Stimulated activated CD8-positive, alpha-beta memory T cell treated with anti-CD3 and anti-CD28 coated beads, Interleukin-12 subunit alpha, Interleukin-12 subunit beta, amount 100 ng/mL, for 4 hours (primary cell): ENCODE data around the gene BEND6.
A peak's percentile ranks its signal among the peaks of the same experiment; 100 is the strongest.
"Not testable (repeated sequence)": the region's sequence is repeated elsewhere in the genome, so short reads cannot be mapped to it uniquely, and the experiment has no call there.

Source experiments
- DNase-seq: peaks from one replicate; pipeline ENCODE4 v3.0.0-alpha.2; 2020; ENCODE audit warnings: low read depth

Gene BEND6

DNA sequence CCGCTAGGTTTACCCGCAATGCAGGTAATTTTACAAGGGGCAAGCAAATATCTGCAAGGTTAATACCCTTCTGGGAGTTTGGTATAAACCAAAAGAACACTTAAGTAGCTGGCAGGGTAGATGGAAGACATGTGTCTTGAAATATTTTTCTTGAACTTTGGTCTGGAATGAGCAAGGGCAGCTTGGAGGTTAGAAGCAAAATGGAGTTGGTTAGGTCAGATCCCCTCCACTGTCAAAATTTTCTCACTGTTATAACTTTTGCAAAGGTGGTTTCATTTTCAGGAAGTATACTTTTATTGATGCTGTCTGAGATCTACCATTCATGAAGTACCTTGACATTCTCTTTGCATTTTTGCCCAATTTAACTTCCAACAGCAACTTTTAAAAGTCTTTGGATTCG lies 78.3 kb downstream of the BEND6 start:
- DNase-seq: no peak

DNA sequence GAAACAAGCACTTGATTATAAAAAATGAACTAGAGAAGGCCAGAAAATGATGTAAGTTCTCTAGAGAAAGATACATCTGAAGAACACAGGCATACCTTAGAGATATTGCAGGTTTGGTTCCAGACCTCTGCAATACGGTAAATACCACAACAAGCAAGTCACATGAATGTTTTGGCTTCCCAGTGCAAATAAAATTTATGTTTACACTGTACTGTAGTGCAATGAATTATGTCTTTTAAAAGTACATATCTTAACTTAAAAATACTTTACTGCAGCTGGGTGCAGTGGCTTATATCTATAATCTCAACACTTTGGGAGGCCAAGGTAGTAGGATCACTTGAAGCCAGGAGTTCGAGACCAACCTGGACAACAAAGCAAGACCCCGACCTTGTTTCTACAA lies 80.6 kb downstream of the BEND6 start:
- no peak for DNase-seq

DNA sequence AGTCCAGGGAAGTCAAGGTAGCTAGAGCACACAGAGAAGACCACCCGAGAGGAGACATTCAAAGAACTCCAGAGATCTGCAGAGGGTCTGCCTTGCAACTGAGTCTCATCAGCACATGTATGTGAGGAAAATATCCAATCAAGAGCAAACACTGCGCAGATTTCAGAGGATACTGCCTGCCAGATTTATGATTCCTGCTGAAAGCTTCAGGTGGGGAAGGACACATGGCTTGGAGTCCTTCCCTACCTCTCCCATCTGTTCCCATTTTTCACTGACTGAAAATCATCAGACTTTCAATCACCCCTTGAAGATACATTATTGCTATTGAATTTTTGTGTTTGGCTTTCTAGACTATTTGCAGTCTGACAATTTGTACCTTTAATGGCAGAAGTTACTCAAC lies 84.0 kb downstream of the BEND6 start:
- no peak for DNase-seq

DNA sequence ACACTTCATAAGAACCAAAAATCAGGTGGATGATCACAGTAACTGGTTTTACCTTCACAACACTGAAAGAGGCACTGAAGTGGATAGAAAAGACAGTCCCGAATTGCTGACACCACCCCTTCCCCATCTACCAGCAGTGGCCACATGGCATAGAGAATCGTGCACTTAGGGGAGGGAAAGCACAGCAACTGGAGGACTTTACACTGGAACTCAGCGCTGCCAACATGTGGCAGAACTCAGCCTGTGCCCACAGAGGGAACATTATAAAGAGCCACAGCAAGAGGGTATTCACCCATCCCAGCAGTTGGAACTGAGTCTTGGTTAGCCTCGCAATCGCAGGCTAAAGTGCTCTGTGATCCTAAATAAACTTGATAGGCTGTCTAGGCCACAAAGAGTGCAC lies 85.1 kb downstream of the BEND6 start:
- no peak for DNase-seq

DNA sequence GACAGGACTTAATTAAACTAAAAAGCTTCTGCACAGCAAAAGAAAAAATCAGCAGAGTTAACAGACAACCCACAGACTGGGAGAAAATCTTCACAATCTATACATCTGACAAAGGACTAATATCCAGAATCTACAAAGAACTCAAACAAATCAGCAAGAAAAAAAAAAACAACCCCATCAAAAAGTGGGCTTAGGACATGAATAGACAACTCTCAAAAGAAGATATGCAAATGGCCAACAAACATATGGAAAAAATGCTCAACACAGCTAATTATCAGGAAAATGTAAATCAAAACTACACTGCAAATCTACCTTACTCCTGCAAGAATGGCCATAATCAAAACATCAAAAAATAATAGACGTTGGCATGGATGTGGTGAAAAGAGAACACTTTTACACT lies 89.2 kb downstream of the BEND6 start:
- DNase-seq: not testable (repeated sequence)

DNA sequence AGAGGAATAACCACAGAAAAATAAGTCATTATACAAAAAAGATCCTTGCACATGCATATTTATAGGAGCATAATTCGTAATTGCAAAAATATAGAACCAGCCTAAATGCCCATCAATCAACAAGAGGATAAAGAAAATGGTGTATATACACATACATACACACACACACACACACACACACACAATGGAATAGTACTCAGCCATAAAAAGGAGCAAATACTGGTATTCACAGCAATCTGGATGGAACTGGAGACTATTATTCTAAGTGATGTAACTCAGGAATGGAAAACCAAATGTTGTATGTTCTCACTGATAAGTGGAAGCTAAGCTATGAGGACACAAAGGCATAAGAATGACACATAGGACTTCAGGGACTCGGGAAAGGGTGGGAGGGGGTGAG lies 89.7 kb downstream of the BEND6 start:
- no peak for DNase-seq

DNA sequence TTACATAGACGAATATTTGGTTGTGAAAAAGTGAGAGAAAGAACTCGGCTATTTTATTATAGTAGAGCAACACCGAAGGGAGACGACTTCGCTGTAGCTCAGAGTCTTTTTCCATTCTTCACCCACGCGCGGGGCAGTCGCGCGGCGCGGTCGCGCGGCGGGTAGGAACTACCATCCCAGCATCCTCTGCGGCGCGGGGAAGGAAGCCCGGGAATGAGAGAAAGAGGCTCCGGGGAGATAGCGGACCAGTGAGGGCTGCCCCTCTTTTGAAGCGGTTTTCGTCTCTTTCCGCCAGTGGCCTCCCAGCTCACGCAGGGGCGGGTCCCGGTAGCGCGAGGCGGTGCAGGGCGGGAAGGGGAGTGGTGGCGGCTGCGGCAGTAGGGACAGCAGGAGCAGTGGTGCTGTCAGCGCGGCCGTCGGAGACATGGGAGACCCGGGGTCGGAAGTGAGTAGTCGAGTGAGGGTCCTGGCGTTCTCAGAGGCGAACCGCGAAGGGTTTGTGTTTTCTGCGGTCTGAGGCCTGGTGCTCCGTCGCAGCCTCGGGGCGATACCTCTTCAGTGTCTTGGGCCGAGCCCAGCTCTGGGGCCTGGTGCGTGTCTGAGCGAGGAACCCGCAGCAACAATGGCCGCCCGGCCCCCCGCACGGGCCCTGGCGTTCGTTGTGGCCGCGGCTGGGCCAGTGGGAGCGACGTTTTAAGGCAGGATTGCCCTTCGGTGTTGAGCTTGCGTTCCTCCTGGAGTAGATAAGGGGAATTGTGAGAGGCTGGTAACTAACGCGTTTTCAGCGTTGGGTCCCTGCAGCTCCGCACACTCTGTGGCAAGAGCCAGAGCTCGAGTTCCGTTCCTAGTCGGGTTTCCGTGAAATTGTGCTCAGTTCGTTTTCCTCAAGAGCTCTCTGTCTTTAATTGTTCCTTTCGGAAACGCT lies 91.7 kb downstream of the BEND6 start, which contains the start of gene KIAA1586:
Gene KIAA1586, plus strand, starts transcription at position 362 of the 925 bp plus-strand sequence. Its CDS starts 63 bp downstream, at position 425.
- DNase-seq: peak; percentile 59

DNA sequence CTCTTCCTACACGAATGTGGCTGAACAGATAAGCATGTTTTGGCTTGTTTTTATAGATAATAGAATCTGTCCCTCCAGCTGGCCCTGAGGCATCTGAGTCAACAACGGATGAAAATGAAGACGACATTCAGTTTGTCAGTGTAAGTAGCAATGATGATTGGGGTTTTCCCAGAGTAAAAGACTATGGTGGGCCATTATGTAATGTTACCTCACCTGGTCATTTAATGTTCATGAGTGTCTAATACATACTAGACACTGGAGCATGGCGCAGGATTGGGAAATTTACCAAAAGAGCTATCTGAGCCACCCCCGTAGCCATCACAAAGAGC lies 92.3 kb downstream of the BEND6 start:
- DNase-seq: not testable (repeated sequence)

DNA sequence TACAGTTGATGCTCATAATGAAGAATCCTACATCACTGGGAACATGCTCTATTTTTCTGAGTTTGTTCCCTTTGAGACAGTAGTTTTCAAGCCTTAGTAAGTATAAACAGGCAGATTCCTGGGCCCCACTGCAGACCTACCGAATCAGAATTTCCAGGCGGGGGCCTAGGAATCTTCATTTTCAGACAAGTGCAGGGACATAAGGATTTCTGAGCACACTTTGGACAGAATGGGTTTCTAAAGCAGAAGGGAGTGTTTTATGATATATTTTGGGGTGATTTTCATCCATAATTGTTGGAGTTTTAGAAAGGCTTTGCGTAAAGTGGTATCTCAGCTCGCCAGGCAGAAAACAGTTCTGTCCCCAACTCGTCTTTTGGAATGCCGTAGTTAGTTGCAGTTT lies 93.0 kb downstream of the BEND6 start:
- DNase-seq: not testable (repeated sequence)

DNA sequence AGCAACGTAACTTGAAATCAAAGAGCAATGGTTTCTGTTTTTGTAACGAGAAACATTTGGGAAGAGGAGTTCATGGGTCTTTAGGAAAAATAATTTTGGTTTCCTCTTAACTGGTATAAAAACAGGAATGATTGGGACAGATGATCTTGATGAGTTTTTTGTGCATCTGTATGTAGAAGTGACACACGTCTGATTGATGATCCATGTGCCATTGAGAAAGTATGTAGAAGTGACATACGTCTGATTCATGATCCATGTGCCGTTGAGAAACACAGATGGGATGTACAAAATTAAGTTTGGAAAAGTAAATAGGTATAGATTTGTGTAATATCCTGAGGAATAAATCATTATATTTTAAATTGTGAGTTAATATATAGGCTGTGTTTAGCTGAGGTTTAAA lies 93.7 kb downstream of the BEND6 start:
- no peak for DNase-seq

DNA sequence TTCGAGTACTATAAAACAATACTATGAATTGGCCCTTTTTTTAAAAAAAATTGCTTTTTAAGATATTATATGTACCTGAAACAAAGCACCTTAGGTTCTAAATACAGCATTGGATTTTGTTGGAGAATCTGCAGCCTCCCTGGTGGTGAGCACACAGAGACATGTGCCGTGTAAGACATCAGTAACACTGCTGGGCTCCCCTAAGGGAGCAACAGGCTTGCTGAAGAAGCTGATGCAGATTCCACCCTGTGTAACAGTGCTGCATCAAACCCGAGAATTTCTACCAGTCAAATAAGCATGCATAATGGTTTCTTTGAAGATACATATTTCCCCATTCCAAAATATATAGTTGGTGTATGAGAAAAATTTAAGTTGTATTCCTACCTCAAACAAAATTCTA lies 108.9 kb downstream of the BEND6 start:
- no peak for DNase-seq

DNA sequence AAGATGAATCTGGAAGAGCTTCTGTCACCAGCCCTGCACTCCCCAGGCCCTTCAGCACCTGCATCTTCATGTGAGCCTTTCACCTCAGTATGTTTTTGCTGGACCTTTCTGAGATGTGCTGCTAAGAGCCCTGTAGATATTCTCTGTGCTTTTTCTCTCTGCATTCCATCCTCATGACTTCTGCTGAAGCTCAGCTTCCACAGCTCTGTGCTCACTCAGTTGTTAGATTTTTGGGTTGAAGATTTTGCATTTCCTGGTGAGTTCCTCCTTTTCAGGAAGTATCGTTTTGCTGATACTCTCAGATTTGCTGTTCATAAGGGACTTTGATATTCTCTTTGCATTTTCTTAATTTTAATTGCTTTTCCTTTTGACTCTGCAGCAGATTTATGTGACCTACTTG lies 109.9 kb downstream of the BEND6 start:
- no peak for DNase-seq

DNA sequence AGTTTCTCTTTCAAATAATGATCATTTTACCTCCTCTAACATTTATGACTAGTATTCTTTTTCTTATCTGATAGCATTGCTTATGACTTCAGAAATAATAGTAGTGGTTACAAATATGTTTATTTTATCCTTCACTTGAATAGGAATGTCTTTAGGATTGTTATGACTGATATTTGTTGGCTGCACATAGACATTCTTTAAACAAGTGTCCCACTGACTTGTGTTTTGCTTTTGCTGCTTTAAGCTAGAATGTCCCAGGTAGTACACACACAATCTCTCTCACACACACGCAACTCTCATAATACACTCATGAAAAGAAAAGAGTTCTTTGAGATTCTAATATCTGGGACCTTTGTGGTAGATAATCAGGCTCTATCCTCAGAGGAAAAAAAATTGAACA lies 113.2 kb downstream of the BEND6 start:
- no peak for DNase-seq

DNA sequence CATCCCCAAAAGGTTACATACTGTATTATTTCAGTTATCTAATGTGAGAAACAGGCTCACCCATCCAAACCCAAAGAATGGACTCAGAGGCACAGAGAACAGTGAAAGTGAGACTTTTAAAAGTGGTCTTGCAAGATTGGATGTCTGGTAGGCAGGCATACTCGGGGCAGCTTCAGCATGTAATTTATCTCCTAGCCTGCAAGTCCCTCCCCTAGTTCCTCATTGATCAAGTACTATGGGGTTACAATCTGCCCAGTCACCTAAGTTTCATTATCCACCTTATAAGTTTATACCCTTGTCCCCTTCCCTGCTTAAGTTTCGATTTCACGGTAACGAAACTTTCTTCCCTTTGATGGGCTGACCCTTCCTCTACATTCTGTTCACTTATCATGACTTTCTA lies 114.3 kb downstream of the BEND6 start:
- DNase-seq: no peak

DNA sequence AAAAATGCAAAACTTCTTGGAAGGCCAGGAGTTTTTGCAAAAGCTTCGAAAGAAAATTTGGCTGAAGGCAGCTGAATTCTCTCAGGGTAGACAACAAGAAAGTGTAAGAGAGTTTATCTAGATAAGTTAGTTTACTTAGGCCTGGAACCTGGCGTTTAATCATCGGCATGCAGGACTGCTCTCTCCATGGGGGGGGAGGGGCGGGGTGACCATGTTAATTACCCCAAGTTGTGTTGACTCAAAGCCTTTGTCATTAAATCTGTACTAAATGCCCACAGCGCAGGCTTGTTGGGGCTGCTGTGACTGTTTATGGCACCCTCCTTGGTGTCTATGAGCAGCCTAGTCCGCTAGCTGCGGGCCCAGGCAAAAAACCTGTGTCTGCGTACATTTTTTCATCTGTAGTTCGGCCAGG lies 115.0 kb downstream of the BEND6 start:
- no peak for DNase-seq

DNA sequence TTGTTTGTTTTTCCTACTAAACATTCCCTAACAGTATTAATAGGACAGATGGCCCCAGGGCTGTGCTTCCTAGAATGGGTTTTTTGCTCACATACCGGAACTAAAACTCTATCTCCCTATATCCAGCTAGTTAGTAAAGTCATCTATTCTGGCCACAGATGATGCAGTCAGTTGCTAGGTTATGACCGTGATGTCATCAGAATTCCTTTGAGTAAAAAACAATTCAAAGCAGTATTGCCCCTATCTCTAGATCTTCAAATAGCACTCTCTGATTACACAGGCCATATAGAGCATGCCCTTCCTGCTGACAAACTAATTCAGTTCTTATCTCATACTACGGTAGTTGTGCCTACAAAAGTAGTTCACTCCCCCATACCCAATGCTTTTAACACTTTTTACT lies 117.2 kb downstream of the BEND6 start:
- DNase-seq: no peak

DNA sequence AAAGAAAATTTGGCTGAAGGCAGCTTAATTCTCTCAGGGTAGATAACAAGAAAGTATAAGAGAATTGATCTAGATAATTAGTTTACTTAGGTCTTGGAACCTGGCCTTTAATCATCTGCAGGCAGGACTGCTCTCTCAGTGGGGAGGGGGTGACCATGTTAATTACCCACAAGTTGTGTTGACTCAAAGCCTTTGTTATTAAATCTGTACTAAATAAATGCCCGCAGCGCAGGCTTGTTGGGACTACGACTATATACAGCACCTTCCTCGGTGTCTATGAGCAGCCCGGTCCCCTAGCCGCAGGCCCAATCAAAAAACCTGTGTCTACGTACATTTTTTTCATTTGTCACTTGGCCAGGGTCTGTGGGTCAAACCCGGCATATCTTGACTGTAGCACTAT lies 119.5 kb downstream of the BEND6 start:
- no peak for DNase-seq

DNA sequence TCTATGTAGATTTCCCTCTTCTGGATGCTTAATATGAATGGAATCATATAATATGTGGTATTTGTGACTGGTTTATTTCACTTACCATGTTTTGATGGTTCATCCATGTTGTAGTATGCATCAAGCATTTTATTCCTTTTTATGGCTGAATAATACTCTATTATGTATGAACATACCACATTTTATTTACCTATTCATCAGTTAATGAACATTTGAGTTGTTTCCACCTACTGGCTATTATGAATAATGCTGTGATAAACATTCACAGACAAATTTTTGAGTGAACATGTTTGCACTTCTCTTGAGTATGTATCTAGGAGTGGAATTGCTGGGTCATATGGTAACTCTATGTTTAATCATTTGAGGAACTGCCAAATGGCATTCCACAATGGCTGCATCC lies 120.2 kb downstream of the BEND6 start:
- DNase-seq: no peak
